Forelimb muscle (tissue), 1 donor: ENCODE measurements around the gene CREB3L2. TPM values are rescaled to one million over a fixed set of nuclear protein-coding genes. Genes with fewer than 3 reads are reported as not detected.
"Not testable (repeated sequence)": the region's sequence is repeated elsewhere in the genome, so short reads cannot be mapped to it uniquely, and the experiment has no call there.

Source experiments
- DNase-seq: peaks from one replicate; pipeline ENCODE4 v3.0.0-alpha.2; 2013; ENCODE audit warnings: low read depth
- polyA plus RNA-seq: library from polyadenylated mRNA; unstranded; fragments of 120-200 nt; gene quantifications from one replicate; pipeline ENCODE4 v1.2.1, GENCODE V29; 2013; ENCODE audit not compliant: insufficient read length

Gene CREB3L2
- polyA plus RNA-seq, 1 donor = 27.5 TPM

DNA sequence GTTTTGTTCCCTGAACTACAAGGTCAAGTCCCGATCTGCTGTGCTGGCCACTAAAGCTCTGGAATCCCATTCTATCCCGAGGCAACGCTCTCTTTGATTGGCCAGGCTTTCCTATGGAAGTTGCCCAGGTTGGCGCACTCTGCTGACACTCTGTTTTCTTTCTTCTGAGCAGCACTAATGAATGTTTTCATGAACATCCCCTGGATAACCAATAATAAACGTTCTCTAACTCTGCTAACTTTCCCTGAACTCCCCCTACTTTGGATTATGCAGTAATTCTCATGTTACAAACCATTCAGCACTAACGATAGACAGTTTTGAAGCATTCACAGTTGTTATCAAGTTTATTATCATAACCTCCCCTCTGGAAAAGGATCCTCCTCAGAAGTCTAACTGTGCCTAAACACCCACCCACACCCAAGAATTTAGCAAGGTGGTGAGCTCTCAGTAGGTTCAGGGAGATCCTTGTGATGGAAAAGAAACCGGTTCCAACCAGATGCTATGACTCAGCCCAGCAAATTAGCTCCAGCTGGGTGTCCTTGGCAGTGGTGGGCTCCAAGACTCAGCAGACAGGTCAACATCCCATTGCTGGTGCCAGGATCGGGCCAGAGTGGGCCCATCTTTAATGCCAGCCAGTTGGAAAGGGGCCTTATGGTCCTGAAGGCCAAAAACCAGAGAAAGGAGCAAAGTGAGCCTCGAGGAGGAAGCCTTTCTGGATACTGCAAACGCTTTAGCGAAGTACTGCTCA is 68.4 kb downstream of the CREB3L2 start:
- DNase-seq = no peak

- DNase-seq = no peak
These were observed 69.0 kb downstream of the CREB3L2 start for GRCh38 chr7:137932881-137933269.

DNA sequence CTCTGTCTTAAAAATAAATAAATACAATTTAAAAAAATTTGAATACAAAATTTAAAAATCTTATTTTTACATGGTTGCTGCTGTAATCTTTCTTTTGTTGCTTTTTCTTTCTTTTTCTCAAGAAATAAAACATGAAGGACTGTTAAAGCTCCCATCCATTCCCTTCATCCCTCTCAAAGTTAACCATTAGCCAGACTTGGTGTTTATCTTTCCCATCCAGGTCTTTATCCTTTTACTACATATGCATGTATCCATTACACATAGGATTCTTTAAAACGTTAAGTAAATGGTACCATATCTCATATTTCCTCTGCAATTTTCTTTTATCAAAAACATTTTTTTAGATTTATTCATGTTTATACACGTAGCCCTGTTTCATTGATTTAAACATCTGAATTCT is 70.1 kb downstream of the CREB3L2 start:
- DNase-seq = no peak

DNA sequence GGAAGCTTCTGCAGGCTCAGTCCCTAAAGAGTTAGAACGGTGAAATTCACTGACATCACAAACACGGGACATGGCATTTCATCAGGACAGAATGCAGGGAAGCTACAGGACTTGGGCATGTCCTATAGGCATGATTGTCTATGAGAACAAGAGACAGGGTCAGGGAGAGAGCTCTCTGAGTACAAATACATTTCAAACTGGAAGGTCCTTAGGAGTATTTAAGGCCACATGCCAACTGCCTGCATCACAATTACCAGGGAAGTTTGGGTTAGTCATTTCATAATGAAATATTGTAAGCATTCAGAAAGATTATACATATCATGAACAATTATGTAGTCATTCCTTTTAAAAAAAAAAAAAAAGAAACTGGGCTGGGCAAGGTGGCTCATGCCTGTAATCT is 71.3 kb downstream of the CREB3L2 start:
- DNase-seq = no peak

- no peak for DNase-seq
These were observed 73.3 kb downstream of the CREB3L2 start for GRCh38 chr7:137928626-137929025.

DNA sequence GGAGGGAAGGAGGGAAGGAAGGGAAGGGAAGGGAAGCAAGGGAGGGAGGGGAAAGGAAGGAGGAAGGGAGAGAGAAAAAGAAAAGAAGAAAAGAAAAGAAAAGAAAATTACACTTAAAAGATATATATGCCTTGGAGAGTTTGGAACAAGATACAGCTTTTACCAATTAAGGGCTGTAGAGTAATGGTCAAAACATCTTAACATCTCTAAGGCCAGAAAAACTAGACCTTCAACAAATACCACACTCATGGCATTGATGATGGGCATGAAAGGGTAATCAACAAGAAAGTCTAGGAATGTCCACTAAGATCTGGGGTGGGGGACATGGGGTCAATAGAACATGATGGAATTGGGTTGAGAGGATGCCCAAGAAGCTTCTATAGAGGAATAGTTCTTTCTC is 74.5 kb downstream of the CREB3L2 start:
- no peak for DNase-seq

DNA sequence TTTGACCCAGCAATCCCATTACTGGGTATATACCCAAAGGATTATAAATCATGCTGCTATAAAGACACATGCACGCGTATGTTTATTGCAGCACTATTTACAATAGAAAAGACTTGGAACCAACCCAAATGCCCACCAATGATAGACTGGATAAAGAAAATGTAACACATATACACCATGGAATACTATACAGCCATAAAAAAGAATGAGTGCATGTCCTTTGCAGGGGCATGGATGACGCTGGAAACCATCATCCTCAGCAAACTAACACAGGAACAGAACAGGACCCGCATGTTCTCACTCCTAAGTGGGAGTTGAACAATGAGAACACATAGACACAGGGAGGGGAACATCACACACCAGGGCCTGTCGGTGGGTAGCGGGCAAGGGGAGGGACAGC is 75.7 kb downstream of the CREB3L2 start:
- DNase-seq = not testable (repeated sequence)

- no peak for DNase-seq
These were observed 76.1 kb downstream of the CREB3L2 start for GRCh38 chr7:137925754-137926153.

DNA sequence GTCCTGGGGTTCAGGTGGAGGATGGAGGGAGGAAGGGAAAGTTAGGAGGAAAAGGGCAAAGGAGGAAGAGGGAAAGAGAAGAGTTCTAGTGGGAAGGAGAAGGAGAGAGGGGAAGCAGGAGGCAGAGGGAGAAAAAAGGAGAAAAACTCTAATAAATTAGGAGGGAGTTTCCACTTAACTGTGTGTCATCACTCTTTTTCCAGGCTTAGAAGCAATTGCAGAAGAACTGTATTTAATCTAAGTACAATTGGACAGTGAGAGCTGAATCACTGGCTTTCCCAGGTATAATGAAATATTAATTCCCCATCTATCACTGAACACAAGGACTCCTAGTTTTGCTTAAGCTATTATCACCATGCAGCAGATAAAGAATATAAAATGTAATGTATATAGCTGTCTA is 76.8 kb downstream of the CREB3L2 start:
- DNase-seq = no peak

- no peak for DNase-seq
These were observed 78.5 kb downstream of the CREB3L2 start for GRCh38 chr7:137923380-137923779.

DNA sequence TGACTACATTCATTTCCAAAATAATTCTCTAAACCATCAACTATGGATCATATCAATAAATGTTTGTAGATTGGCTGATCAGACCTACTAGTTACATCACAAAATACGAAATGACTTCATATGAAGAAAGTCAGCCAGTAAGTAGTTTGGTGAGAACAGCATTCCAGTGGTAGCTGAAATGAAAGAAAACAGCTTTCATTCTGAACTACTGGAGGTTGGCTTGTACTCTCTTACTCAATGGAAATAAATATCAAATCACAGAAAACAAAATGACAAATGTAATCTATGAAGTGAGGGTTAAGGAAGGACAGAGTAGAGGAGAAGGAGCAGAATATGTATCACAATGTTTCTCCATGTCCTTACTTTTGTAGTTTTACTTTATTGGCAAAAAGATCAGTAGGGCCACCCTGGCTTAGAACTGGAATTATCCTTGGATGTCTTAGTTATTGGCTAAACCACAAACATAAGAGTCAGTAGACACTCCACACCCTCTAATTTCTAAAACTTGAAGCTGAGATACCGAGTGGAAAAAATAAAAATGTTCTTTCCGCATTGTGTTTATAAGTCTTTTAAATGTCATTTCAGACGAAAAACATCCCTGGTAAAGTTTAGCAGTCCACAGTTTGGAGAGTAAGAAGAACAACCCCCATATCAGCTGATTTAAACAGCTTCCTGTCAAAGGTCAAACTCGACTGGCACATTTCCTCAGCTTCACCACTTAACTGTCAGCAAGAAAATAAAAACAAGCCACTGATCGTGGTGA is 81.1 kb downstream of the CREB3L2 start:
- DNase-seq = no peak

- no peak for DNase-seq
These were observed 81.9 kb downstream of the CREB3L2 start for GRCh38 chr7:137919987-137920386.

GRCh38 chr7:137916980-137917645 is 84.8 kb downstream of the CREB3L2 start:
- no peak for DNase-seq

- no peak for DNase-seq
These were observed 85.3 kb downstream of the CREB3L2 start for GRCh38 chr7:137916564-137916963.

GRCh38 chr7:137915266-137915665 is 86.6 kb downstream of the CREB3L2 start:
- DNase-seq = no peak

DNA sequence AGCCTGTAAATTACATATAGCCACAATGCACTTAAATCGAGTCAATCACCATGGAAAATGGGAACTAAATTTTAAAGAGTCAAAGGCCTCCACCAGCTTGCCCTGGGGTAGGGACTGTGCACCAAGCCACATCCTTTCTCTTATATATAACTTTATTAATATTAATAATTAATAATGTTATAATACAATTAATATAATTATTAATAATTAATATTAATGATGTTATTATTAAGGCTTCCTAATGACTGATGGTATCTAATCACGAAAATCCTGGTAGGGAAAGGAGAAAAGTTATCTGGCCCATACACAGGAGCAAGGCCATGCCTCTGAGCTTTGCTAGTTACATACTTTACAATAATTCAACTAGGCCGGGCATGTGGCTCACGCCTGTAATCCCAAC is 87.9 kb downstream of the CREB3L2 start:
- no peak for DNase-seq

DNA sequence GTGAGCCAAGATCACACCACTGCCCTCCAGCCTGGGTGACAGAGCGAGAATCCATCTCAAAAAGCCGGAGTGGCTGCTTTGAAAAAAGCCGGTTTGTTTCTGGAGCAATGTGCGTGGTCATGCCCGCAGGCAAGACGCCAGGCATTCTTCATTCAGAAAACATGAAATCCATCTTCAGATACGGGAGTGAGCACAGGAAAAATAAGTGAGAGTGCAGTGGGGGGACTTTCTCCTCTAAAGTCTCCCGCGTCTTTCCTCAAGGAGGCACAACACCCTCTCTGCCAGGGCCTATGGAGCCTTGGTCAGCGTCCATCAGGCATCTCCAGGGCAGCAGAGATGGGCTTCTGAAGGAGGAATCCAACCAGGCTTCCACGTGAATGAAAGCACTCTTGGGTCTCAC is 92.8 kb downstream of the CREB3L2 start:
- no peak for DNase-seq

- no peak for DNase-seq
These were observed 93.8 kb downstream of the CREB3L2 start for GRCh38 chr7:137908106-137908505.

GRCh38 chr7:137906636-137907035 is 95.2 kb downstream of the CREB3L2 start:
- not testable (repeated sequence) for DNase-seq

- DNase-seq = no peak
These were observed 97.1 kb downstream of the CREB3L2 start for GRCh38 chr7:137904833-137905232.

DNA sequence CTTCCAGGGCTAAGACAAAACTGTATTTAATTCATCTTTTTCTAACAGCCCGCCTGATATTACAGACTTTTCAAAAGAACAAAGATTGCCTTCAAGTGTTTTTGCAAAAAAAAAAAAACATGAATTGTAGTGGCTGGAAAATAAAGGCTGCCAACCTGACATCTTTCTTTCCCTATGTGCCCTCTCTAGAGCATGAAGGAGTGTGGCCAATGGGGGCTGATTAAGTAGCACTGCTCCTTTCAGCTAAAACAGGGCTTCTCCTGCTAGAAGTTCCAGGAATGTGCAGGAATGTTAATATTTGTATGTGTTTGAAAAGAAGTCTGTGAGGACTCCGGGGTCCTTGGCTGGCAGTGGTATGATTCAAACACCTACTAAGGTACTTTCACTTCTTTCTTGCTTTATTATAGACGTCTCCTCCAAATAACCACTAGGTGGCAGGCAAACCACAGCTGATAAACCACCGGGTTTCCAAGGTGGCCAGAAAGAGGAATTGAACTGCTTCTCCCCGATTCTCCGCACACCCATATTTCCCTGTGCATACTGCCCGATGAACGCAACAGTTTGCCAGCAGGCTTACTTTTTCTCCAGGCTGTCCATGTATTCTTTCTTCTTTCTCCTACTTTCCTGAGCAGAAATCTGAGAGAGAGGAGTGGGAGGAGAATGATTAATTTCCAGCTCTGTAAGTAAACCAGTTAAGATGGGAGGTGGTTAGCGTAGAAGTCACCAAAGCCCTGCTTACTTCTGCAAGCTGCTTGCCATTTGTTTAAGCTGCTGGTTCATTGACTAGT is 98.3 kb downstream of the CREB3L2 start:
- DNase-seq = peak; percentile 52

- DNase-seq = no peak
These were observed 101.7 kb downstream of the CREB3L2 start for GRCh38 chr7:137900137-137900536.
